Measurements from ENCODE around the gene SESN1.

Gene SESN1

GRCh38 chr6:109052018-109052651 lies 42.5 kb downstream of the SESN1 start:
- no peak for DNase-seq (ENCODE audit: extremely low read depth, low read depth)
- H3K4me3 ChIP-seq (replicated peaks; ENCODE audit: low read depth, low read length): no peak overlapping the region
- TF ChIP-seq, protein P1, sequence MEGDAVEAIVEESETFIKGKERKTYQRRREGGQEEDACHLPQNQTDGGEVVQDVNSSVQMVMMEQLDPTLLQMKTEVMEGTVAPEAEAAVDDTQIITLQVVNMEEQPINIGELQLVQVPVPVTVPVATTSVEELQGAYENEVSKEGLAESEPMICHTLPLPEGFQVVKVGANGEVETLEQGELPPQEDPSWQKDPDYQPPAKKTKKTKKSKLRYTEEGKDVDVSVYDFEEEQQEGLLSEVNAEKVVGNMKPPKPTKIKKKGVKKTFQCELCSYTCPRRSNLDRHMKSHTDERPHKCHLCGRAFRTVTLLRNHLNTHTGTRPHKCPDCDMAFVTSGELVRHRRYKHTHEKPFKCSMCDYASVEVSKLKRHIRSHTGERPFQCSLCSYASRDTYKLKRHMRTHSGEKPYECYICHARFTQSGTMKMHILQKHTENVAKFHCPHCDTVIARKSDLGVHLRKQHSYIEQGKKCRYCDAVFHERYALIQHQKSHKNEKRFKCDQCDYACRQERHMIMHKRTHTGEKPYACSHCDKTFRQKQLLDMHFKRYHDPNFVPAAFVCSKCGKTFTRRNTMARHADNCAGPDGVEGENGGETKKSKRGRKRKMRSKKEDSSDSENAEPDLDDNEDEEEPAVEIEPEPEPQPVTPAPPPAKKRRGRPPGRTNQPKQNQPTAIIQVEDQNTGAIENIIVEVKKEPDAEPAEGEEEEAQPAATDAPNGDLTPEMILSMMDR (IDR thresholded peaks at IDR 0.05; ENCODE audit: low read depth, low read length, missing control alignments): no peak

- TF ChIP-seq, protein P1 (IDR thresholded peaks at IDR 0.05; ENCODE audit: low read depth, low read length, missing control alignments): no peak
- no peak for DNase-seq (ENCODE audit: extremely low read depth, low read depth)
- H3K4me3 ChIP-seq (replicated peaks; ENCODE audit: low read depth, low read length): no peak overlapping the region
These were observed 43.2 kb downstream of the SESN1 start for GRCh38 chr6:109051301-109052017.

GRCh38 chr6:109050447-109051102 lies 44.1 kb downstream of the SESN1 start:
- TF ChIP-seq, protein P1 (IDR thresholded peaks at IDR 0.05; ENCODE audit: low read depth, low read length, missing control alignments): no peak
- no peak for DNase-seq (ENCODE audit: extremely low read depth, low read depth)
- no peak overlapping the region for H3K4me3 ChIP-seq (replicated peaks; ENCODE audit: low read depth, low read length)

- H3K4me3 ChIP-seq (replicated peaks; ENCODE audit: low read depth, low read length): no peak overlapping the region
- DNase-seq (ENCODE audit: extremely low read depth, low read depth): no peak
- TF ChIP-seq, protein P1 (IDR thresholded peaks at IDR 0.05; ENCODE audit: low read depth, low read length, missing control alignments): no peak
These were observed 44.6 kb downstream of the SESN1 start for GRCh38 chr6:109050012-109050411.

GRCh38 chr6:109048670-109049415 lies 45.8 kb downstream of the SESN1 start:
- TF ChIP-seq, protein P1 (IDR thresholded peaks at IDR 0.05; ENCODE audit: low read depth, low read length, missing control alignments): no peak
- no peak overlapping the region for H3K4me3 ChIP-seq (replicated peaks; ENCODE audit: low read depth, low read length)
- no peak for DNase-seq (ENCODE audit: extremely low read depth, low read depth)

DNA sequence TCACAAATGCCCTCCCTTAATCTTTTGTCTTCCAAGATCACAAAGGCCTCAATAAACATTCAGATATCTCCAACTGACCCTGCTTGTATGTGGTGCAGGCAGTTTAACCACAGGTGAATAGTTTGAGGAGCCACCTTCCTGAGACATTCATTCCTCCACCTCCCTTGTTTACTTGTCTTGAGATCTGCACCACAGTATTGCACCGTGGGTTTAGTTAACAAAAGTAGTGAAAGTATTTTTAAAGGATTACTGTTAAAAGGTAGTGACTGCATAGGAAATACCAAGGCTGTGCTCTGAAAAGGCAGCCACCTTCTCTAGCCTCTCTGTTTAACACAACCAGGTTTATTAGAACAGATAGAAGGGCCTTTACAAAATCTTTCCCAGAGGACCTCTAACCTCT lies 46.5 kb downstream of the SESN1 start:
- H3K4me3 ChIP-seq (replicated peaks; ENCODE audit: low read depth, low read length): no peak overlapping the region
- TF ChIP-seq, protein P1 (IDR thresholded peaks at IDR 0.05; ENCODE audit: low read depth, low read length, missing control alignments): no peak
- no peak for DNase-seq (ENCODE audit: extremely low read depth, low read depth)
